ENCODE data around the gene ZNF264. TPM values are rescaled to one million over a fixed set of nuclear protein-coding genes. Genes with fewer than 3 reads are reported as not detected.
A peak's percentile ranks its signal among the peaks of the same experiment; 100 is the strongest.

The ZNF264 gene
- total and polyA plus RNA-seq, 2 of the 8 experiments (the other 6 are each of a cell fraction or from before 2014, with no cell fraction given) = 3.6 to 20.0 TPM

DNA sequence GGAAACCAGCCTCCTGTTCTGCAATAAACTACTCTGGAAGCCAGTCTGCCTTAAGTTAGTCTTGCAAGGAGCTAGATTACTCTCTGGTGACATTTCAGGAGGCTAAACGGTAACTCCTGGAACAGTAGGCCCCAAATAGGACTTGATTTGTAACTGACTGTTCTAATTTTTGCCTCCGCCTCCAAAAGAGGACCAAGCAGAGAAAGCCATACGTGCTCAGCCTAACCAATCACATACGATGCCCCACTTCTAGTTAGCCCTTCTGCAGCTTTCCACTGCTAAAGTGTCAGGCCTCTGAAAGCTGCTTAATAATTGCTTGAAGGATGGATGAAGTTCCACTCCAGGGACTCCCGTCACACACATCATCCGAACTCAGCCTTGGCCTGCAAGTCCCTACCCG lies 49.9 kb downstream of the ZNF264 start:
- FAIRE-seq = no peak
- H3K79me2 ChIP-seq (ENCODE audit: control insufficient read depth in 1 of 2, insufficient read depth in 2 of 2, low read length in 2 of 2) = peaks cover 4 to 30% of the 10 kb centered on the region in 2 experiments

More for the DNA sequence above, 49.9 kb downstream of the ZNF264 start:
- ChIA-PET CTCF (ENCODE audit: partially characterized antibody) (interaction anchor here (0.7 kb wide), 1 partner anchor 989 kb away, joined by 4 read pairs; no protein-coding TSS in a partner anchor), POLR2A (ENCODE audit: partially characterized antibody) (interaction anchor here (0.7 to 2.2 kb wide), 5 partner anchors 11 to 610 kb away, joined by 3 to 11 read pairs (median 6); partner anchors contain the start of gene AURKC)
- H4K20me1 ChIP-seq (replicated peaks in 1 of 2; ENCODE audit: control insufficient read depth in 1 of 2, insufficient read depth in 2 of 2, low read length in 2 of 2) = no peaks in the 10 kb centered on the region
- peak overlapping the region; percentile 95 for H3K4ac ChIP-seq (replicated peaks; ENCODE audit: insufficient read length, low read depth, low read length)
- no peak overlapping the region for H3K18ac ChIP-seq (ENCODE audit: extremely low read depth, low read length)
- H3K9ac ChIP-seq (replicated peaks in 1 of 4; ENCODE audit: extremely low read depth in 1 of 4, low read depth in 3 of 4, low read length in 3 of 4) = peak overlapping the region; percentile 84 to 91 (median 87)
- H3K23ac ChIP-seq (ENCODE audit: insufficient read length) = no peak overlapping the region
- no peak overlapping the region for H3K56ac ChIP-seq (replicated peaks; ENCODE audit: insufficient read length, low read depth, low read length)
- H3K14ac ChIP-seq (ENCODE audit: insufficient read length) = no peak overlapping the region
- H2BK15ac ChIP-seq (ENCODE audit: low read length) = no peak overlapping the region
- H2AFZ ChIP-seq (ENCODE audit: low read length) = peak overlapping the region; percentile 82; the same call in 1 of the 2 replicates
- H3K27ac ChIP-seq (ENCODE audit: low read depth, low read length) = peak overlapping the region; percentile 73; the same call in 1 of the 2 replicates
- H4K8ac ChIP-seq (ENCODE audit: extremely low read depth, insufficient read depth, low read length) = no peak overlapping the region
- peak overlapping the region; percentile 87 to 89 for H3K4me2 ChIP-seq (ENCODE audit: insufficient read depth in 1 of 2, low read depth in 2 of 2, low read length in 2 of 2)
- H3K27me3 ChIP-seq (replicated peaks in 1 of 4; ENCODE audit: control insufficient read depth in 3 of 4, extremely low read depth in 1 of 4, insufficient read depth in 3 of 4, low read length in 3 of 4) = no peaks in the 10 kb centered on the region
- H3K36me3 ChIP-seq (ENCODE audit: control insufficient read depth in 2 of 4, insufficient read depth in 4 of 4, low read length in 3 of 4) = peaks cover 4 to 16% (median 12%) of the 10 kb centered on the region in 4 experiments; a peak in 7 of 8 replicates
- no peak for DNase-seq (ENCODE audit: low read depth in 1 of 2, low spot score in 2 of 2)
- H2BK20ac ChIP-seq (ENCODE audit: low read length) = no peak overlapping the region
- WGBS, 2 experiments (ENCODE audit: extremely low coverage in 1 of 2, insufficient coverage in 1 of 2, insufficient read length in 1 of 2, insufficient replicate concordance in 2 of 2, low coverage in 1 of 2, low lambda C conversion rate in 2 of 2, missing lambda C conversion rate in 1 of 2) = 45% methylated on average over 7 of the region's 7 CpGs; no CpG with 5 or more reads in 1 of the 2 experiments
- H4K5ac ChIP-seq (ENCODE audit: insufficient read length, low read depth, low read length) = no peak overlapping the region
- no peak overlapping the region for H4K91ac ChIP-seq (replicated peaks; ENCODE audit: insufficient read length, low read length)
- H3K4me1 ChIP-seq (replicated peaks in 1 of 4; ENCODE audit: control insufficient read depth in 3 of 4, insufficient read depth in 4 of 4, low read length in 3 of 4) = peaks cover 0 to 4% (median 2%) of the 10 kb centered on the region in 4 experiments; a peak in 2 of 7 replicates
- H2BK120ac ChIP-seq (replicated peaks; ENCODE audit: low read depth, low read length) = no peak overlapping the region
- peaks cover 10% of the 10 kb centered on the region; the same call in 1 of the 2 replicates for H3K79me1 ChIP-seq (ENCODE audit: low read depth, low read length)
- peaks cover 8% of the 10 kb centered on the region for H3K23me2 ChIP-seq (ENCODE audit: low read depth, low read length)
- H2BK5ac ChIP-seq (ENCODE audit: low read depth, low read length) = no peak overlapping the region
- H3K4me3 ChIP-seq (ENCODE audit: extremely low read depth in 1 of 4, insufficient read depth in 2 of 4, low read depth in 3 of 4, low read length in 4 of 4) = peak overlapping the region; percentile 95 to 98 (median 96)
- no peak overlapping the region for H2AK5ac ChIP-seq (ENCODE audit: low read depth, low read length)
- no peaks in the 10 kb centered on the region for H3K9me3 ChIP-seq (ENCODE audit: insufficient read depth in 2 of 2, low read depth in 1 of 2, low read length in 1 of 2)
- TF ChIP-seq TEAD4 (IDR thresholded peaks at IDR 0.05; ENCODE audit: low read depth, low read length) (no peak), TBP (IDR thresholded peaks at IDR 0.05; ENCODE audit: low read depth, low read length) (no peak), KDM5A (IDR thresholded peaks at IDR 0.05; ENCODE audit: low read length) (no peak), POU5F1 (IDR thresholded peaks at IDR 0.05; ENCODE audit: low read depth, low read length) (no peak), RFX5 (IDR thresholded peaks at IDR 0.05; ENCODE audit: borderline replicate concordance, low read depth, low read length) (no peak), KDM4A (IDR thresholded peaks at IDR 0.05; ENCODE audit: low read depth, low read length, severe bottlenecking) (no peak), GABPA (IDR thresholded peaks at IDR 0.05; ENCODE audit: borderline replicate concordance, insufficient read depth, low read length) (no peak)
- TF ChIP-seq, protein P1, sequence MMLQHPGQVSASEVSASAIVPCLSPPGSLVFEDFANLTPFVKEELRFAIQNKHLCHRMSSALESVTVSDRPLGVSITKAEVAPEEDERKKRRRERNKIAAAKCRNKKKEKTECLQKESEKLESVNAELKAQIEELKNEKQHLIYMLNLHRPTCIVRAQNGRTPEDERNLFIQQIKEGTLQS (IDR thresholded peaks at IDR 0.05; ENCODE audit: insufficient read depth, low read depth, low read length) = no peak
- no peak overlapping the region for H2BK12ac ChIP-seq (ENCODE audit: low read depth, low read length)

Measured in H1 (cell line).